Esophagus (tissue), 2 donors: ENCODE results near the gene ITIH1. TPM values are rescaled to one million over a fixed set of nuclear protein-coding genes. Genes with fewer than 3 reads are reported as not detected.

Experiments used
- H3K27ac ChIP-seq, 2 donors: one replicate each; pipeline ENCODE4 v1.5.1; 2013; ENCODE audit warnings: low read depth in 2 of 2, mild to moderate bottlenecking in 2 of 2, inconsistent platforms in 1 of 2, low read length in 1 of 2, moderate library complexity in 1 of 2
- H3K27me3 ChIP-seq, 2 donors: one replicate each; pipeline ENCODE4 v1.6.1; 2013; ENCODE audit warnings: low read length in 2 of 2, control low read depth in 1 of 2, mild to moderate bottlenecking in 1 of 2; ENCODE audit not compliant: insufficient read depth in 2 of 2, control insufficient read depth in 1 of 2
- H3K36me3 ChIP-seq, 2 donors: one replicate each; pipeline ENCODE4 v1.6.1; 2013; ENCODE audit warnings: low read length in 1 of 2; ENCODE audit not compliant: control insufficient read depth in 2 of 2, insufficient read depth in 2 of 2
- H3K4me1 ChIP-seq, 2 donors: one replicate each; pipeline ENCODE4 v1.6.1; 2013; ENCODE audit warnings: low read length in 1 of 2; ENCODE audit not compliant: control insufficient read depth in 2 of 2, insufficient read depth in 2 of 2
- H3K4me3 ChIP-seq, 2 donors: one replicate each; pipeline ENCODE4 v1.5.1; 2013; ENCODE audit warnings: low read length in 2 of 2, mild to moderate bottlenecking in 2 of 2, low read depth in 1 of 2, moderate library complexity in 1 of 2
- H3K9me3 ChIP-seq, 2 donors: one replicate each; pipeline ENCODE4 v1.6.1; 2013; ENCODE audit warnings: mild to moderate bottlenecking in 2 of 2, low read depth in 1 of 2, low read length in 1 of 2, moderate library complexity in 1 of 2; ENCODE audit not compliant: control insufficient read depth in 2 of 2, insufficient read depth in 1 of 2
- WGBS, 2 donors: extraction: QIAGEN DNeasy Blood & Tissue Kit; methylation state at CpG; one replicate each; pipeline ENCODE4 v1.1.7; 2013; 5-methylcytosine and 5-hydroxymethylcytosine counted together
- polyA plus RNA-seq, 2 donors: library from polyadenylated mRNA; stranded (reverse); fragments of 200-250 nt; gene quantifications; one replicate each; pipeline ENCODE4 v1.2.3, GENCODE V29; 2013
- donor health status: healthy with polysubstance abuse.
- donor health status: Bipolar disorder and iron deficiency.

The ITIH1 gene
- polyA plus RNA-seq, 2 donors: 0.13 TPM; not detected in 1

- no peak overlapping the region for H3K27ac ChIP-seq
- H3K9me3 ChIP-seq: no peaks in the 10 kb centered on the region
- no peaks in the 10 kb centered on the region for H3K27me3 ChIP-seq
- no peak overlapping the region for H3K4me3 ChIP-seq
- no peaks in the 10 kb centered on the region for H3K4me1 ChIP-seq
- H3K36me3 ChIP-seq: no peaks in the 10 kb centered on the region
- WGBS, 2 donors: 89 to 91% methylated on average over 11 of the region's 11 CpGs
Measured at GRCh38 chr3:52810923-52811322, 33.5 kb downstream of the ITIH1 start.

DNA sequence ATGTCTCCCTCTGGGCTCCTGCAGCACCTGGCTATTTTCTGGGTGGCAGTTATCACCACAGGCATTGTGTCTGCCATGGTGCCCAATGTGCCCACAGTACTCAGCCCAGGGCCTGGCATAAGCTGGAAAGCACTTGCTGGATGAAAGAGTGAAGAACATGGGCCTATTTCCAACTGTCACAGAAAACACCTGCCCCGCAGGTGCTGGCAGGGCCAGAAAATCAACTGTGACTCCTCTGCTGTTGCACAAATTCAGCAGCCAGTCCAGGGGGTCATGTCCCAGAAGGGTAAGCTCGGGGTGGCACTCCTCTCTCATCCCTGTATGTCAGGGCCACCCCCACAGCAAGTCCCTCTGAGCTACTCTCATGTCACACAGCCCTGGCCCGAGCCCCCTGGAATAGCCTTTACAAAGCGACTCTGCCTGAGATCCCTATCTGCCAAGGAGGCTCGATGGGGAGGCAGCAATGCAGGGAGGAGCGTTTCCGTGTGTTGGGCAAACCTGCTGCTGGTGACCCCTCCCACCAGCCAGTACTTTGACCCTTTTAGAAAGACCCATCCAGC, 34.1 kb downstream of the ITIH1 start:
- Histone ChIP-seq H3K27me3 (no peaks in the 10 kb centered on the region), H3K4me3 (no peak overlapping the region), H3K9me3 (no peaks in the 10 kb centered on the region), H3K27ac (no peak overlapping the region), H3K4me1 (no peaks in the 10 kb centered on the region), H3K36me3 (no peaks in the 10 kb centered on the region)
- WGBS, 2 donors: 71 to 74% methylated on average over 7 of the region's 7 CpGs

DNA sequence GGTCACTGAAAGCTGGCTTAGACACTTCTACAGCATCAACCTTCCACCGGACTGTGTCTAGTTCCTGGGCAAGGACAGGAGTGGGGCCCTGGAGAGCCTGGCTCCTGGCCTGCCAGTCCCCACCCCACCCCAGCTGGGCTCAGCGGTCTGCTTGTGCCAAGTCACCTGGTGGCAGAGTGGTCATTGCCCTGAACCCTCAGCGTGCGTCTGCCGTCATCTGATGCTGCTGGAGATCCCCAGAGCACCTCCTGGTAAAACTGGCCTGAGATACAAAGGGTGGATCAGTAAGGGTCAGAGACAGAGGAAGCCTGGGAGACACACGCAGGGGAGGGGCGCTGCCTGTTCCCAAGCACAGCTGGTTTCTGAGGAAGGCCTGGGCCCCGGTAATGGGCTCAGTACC, 36.4 kb downstream of the ITIH1 start:
- Histone ChIP-seq H3K9me3 (no peaks in the 10 kb centered on the region), H3K27ac (no peak overlapping the region), H3K4me1 (no peaks in the 10 kb centered on the region), H3K36me3 (no peaks in the 10 kb centered on the region), H3K27me3 (no peaks in the 10 kb centered on the region), H3K4me3 (no peak overlapping the region)
- WGBS, 2 donors: 83 to 86% methylated on average over 8 of the region's 8 CpGs

GRCh38 chr3:52816199-52816598, 38.8 kb downstream of the ITIH1 start:
- Histone ChIP-seq H3K27me3 (no peaks in the 10 kb centered on the region), H3K36me3 (peaks cover 0 to 3% of the 10 kb centered on the region in 2 donors)
- WGBS, 2 donors: 91% methylated on average over 6 of the region's 6 CpGs

GRCh38 chr3:52816654-52817053, 39.3 kb downstream of the ITIH1 start:
- Histone ChIP-seq H3K9me3 (no peaks in the 10 kb centered on the region), H3K27ac (no peak overlapping the region), H3K4me3 (no peak overlapping the region), H3K4me1 (no peaks in the 10 kb centered on the region), H3K27me3 (no peaks in the 10 kb centered on the region), H3K36me3 (peaks cover 0 to 3% of the 10 kb centered on the region in 2 donors)
- WGBS, 2 donors: 91 to 93% methylated on average over 10 of the region's 10 CpGs

More at GRCh38 chr3:52816199-52816598, 38.8 kb downstream of the ITIH1 start:
- H3K4me1 ChIP-seq: no peaks in the 10 kb centered on the region
- H3K4me3 ChIP-seq: no peak overlapping the region
- no peak overlapping the region for H3K27ac ChIP-seq
- H3K9me3 ChIP-seq: no peaks in the 10 kb centered on the region

DNA sequence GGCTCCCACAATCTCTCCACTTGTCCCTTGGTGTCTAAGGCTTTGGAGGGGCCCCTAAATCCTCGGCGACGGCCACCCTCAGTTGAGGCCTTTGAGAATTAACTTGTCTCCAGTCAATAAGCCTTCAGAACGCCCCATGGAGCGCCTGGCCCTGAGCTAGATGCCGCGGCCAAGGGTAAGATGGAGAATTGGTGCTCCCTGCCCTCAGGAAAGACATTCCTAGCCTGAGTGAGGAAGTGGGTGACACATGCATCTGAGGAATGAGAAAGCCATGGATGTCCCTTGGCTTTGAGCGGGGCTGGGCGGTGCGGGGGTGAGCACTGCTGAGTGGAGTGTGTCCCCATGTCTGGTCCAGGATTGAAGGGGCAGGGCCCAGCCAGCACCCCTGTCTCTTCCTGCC, 39.8 kb downstream of the ITIH1 start:
- peaks cover 0 to 3% of the 10 kb centered on the region in 2 donors for H3K36me3 ChIP-seq
- no peak overlapping the region for H3K27ac ChIP-seq
- H3K27me3 ChIP-seq: no peaks in the 10 kb centered on the region
- H3K4me3 ChIP-seq: no peak overlapping the region
- H3K9me3 ChIP-seq: no peaks in the 10 kb centered on the region
- WGBS, 2 donors: 96 to 97% methylated on average over 10 of the region's 10 CpGs
- no peaks in the 10 kb centered on the region for H3K4me1 ChIP-seq

DNA sequence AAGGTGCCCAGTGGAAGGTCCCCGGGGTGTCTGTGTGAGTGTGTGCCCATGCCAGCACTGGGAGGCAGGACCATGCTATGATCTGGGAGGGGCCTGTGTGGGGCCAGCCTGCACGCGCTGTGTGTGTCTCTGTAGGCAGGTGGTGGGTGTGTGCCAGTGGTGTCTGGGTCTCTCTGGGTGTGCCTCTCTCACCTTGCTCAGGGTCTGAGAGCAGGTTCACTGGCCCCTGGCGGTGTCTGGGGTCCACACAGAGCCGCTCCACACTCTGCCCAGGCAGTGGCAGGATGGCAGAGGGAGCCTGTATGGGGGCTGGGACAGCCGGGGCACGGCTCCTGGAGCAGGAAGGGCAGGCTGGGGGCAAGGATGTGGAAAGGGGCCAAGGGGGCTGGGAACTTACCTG, 40.5 kb downstream of the ITIH1 start:
- Histone ChIP-seq H3K4me1 (no peaks in the 10 kb centered on the region), H3K4me3 (no peak overlapping the region), H3K36me3 (peaks cover 0 to 3% of the 10 kb centered on the region in 2 donors), H3K27ac (no peak overlapping the region), H3K27me3 (no peaks in the 10 kb centered on the region), H3K9me3 (no peaks in the 10 kb centered on the region)
- 93 to 96% methylated on average over 7 of the region's 7 CpGs for WGBS, 2 donors

DNA sequence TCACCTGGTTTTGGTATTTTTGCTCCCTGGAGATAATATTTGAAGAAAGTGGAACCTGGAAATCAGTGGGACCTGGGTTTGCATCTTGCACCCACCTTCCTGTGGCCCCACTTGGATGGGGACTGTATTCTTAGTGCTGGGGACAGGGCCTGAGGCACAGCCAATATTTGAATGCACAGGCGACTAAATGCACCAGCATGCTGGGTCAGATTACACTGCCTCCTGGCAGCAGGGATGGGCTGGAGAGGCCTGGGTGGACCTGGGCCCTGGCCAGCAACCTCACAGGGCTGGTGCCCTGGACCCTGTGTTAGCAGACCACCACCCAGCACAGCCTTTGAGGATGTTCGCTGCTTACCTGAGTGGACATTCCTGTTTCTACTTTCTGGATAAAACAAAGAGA, 42.5 kb downstream of the ITIH1 start:
- WGBS, 2 donors: 76 to 89% methylated on average over 2 of the region's 2 CpGs
- Histone ChIP-seq H3K4me1 (no peaks in the 10 kb centered on the region), H3K9me3 (no peaks in the 10 kb centered on the region), H3K27me3 (no peaks in the 10 kb centered on the region), H3K27ac (no peak overlapping the region), H3K36me3 (peaks cover 0 to 6% of the 10 kb centered on the region in 2 donors), H3K4me3 (no peak overlapping the region)

DNA sequence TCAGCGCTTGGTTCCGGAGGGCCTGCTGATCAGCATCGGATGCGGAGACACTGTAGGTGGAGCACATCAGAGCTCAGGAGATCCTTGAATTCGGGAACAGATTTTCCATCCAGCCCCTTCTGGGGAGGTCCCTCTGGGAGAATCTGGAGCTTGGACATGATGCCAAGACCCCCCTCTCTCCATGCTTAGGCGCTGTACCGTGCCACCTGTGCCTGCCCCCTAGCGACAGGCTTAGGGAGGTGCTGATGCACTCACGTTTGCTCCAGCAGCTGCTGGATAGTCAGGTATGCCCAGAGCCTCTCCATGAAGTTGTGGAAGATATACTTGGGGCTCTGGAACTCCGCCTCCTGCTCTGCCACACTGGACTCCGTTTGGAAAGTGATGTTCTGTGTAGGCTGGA, 43.3 kb downstream of the ITIH1 start:
- H3K27me3 ChIP-seq: no peaks in the 10 kb centered on the region
- H3K4me1 ChIP-seq: no peaks in the 10 kb centered on the region
- 62 to 64% methylated on average over 11 of the region's 11 CpGs for WGBS, 2 donors
- H3K36me3 ChIP-seq: peaks cover 0 to 6% of the 10 kb centered on the region in 2 donors
- no peak overlapping the region for H3K4me3 ChIP-seq
- H3K9me3 ChIP-seq: no peaks in the 10 kb centered on the region
- H3K27ac ChIP-seq: no peak overlapping the region

DNA sequence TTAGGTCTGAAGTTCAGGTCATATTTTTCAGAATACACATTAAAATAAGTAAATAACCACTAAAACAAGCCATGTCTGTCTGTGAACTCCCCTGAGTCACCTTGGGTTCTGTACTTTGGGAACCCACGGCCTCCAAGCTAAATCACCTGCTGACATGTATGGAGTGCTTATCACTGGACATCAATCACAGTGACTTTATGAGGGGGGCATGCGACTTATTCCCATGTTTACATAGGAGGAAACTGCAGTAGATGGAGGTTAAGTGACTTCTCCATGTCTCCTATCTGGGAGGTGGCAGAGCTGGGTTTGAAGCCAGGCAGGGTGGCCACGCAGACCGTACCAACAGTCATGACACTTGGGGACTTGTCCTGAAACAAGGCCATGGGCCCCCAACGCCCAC, 45.0 kb downstream of the ITIH1 start:
- H3K4me1 ChIP-seq: no peaks in the 10 kb centered on the region
- WGBS, 2 donors: 84 to 89% methylated on average over 5 of the region's 5 CpGs

More for the DNA sequence above, 45.0 kb downstream of the ITIH1 start:
- Histone ChIP-seq H3K36me3 (peaks cover 0 to 6% of the 10 kb centered on the region in 2 donors), H3K27me3 (no peaks in the 10 kb centered on the region), H3K4me3 (no peak overlapping the region), H3K27ac (no peak overlapping the region), H3K9me3 (peaks cover 0 to 4% of the 10 kb centered on the region in 2 donors)
